Hepatocyte (in vitro differentiated cells): ENCODE measurements around the gene ACBD3.

Experiments used
- EZH2phosphoT487 ChIP-seq: fragments of 200-600 bp; sonication (generic); IDR thresholded peaks from one replicate; pipeline ENCODE4 v1.6.1; 2018; ENCODE audit warnings: antibody characterized with exemption, mild to moderate bottlenecking, low read depth, moderate library complexity; ENCODE audit not compliant: unreplicated experiment, severe bottlenecking
- TF ChIP-seq, protein P1 (sequence below): fragments of 200-600 bp; sonication (generic); IDR thresholded peaks from 2 replicates; pipeline ENCODE4 v1.5.1; 2016; ENCODE audit warnings: antibody characterized with exemption, mild to moderate bottlenecking; ENCODE audit not compliant: poor library complexity

DNA sequence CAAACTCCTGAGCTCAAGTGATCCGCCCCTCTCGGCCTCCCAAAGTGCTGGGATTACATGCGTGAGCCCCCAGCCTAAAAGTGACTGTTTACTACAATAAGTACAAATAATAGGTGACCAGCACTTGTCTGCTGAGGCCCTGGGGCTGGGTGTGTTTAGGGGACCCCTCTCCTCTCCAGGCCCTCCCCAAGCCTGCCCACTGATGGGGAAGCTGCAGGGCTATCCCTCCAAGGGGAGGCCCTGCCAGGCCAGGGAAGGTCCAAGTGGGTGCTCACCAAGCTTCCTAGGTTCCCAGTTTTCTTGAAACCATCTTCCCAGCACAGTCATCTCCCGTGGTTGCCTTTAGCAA lies 63.4 kb downstream of the ACBD3 start:
- TF ChIP-seq, protein P1, sequence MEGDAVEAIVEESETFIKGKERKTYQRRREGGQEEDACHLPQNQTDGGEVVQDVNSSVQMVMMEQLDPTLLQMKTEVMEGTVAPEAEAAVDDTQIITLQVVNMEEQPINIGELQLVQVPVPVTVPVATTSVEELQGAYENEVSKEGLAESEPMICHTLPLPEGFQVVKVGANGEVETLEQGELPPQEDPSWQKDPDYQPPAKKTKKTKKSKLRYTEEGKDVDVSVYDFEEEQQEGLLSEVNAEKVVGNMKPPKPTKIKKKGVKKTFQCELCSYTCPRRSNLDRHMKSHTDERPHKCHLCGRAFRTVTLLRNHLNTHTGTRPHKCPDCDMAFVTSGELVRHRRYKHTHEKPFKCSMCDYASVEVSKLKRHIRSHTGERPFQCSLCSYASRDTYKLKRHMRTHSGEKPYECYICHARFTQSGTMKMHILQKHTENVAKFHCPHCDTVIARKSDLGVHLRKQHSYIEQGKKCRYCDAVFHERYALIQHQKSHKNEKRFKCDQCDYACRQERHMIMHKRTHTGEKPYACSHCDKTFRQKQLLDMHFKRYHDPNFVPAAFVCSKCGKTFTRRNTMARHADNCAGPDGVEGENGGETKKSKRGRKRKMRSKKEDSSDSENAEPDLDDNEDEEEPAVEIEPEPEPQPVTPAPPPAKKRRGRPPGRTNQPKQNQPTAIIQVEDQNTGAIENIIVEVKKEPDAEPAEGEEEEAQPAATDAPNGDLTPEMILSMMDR = no peak
- TF ChIP-seq EZH2phosphoT487 = no peak
